K562 (cell line): ENCODE measurements around the gene ZNF273. TPM values are rescaled to one million over a fixed set of nuclear protein-coding genes. Genes with fewer than 3 reads are reported as not detected.

Experiments used
- ATAC-seq: fragments of 200-7000 bp; cut with Tn5 transposase; 3 replicates; pipeline ENCODE4 v1.9.1; 2020; ENCODE audit warnings: moderate library complexity
- BruUV-seq: library from RNA; stranded (reverse); fragments of 400-500 nt; replicated peaks from 2 replicates; lab custom pipeline; 2021; lab: Mats Ljungman, UMichigan
- CTCF ChIA-PET: fragments of 300-600 bp; formaldehyde crosslinking; extraction: SDS; loops from one replicate; lab custom pipeline; 2021; ENCODE audit warnings: low intra/inter-chr PET ratio; lab: Yijun Ruan, JAX
- POLR2A ChIA-PET: fragments of 300-600, 350-650 bp; sonication (Branson Sonifier 250); formaldehyde crosslinking; extraction: SDS; loops from one replicate; lab custom pipeline; 2021; ENCODE audit warnings: antibody characterized with exemption, inconsistent platforms; lab: Yijun Ruan, JAX
- DNase-seq, 4 experiments: peaks; one replicate each; pipeline versions ENCODE4 v3.0.0 to v3.0.0-alpha.2; 2011 to 2018; ENCODE audit warnings: low spot score in 3 of 4, mixed read lengths in 3 of 4; ENCODE audit errors: extremely low read depth in 1 of 4
- FAIRE-seq: peaks from 2 replicates; lab custom pipeline; 2011; peaks lifted over from hg19 to GRCh38; lab: Jason Lieb, UNC
- H2AFZ ChIP-seq: 2 replicates; pipeline ENCODE4 v1.6.0; 2011; ENCODE audit warnings: low read depth, low read length, control low read depth, inconsistent platforms
- H3K27ac ChIP-seq: fragments of 200-600 bp; 3 replicates; pipeline ENCODE4 v1.8.0; 2011; ENCODE audit warnings: low read depth, mild to moderate bottlenecking, control low read depth, inconsistent platforms, low read length, moderate library complexity, mixed read lengths; ENCODE audit errors: extremely low read depth
- H3K27me3 ChIP-seq, 2 experiments: fragments of 300-600 bp in 1 of 2; 2 replicates in 1 of 2; 3 replicates in 1 of 2; pipeline versions ENCODE4 v1.6.0 to v1.8.0; 2011; ENCODE audit warnings: inconsistent platforms in 2 of 2, low read length in 2 of 2, mild to moderate bottlenecking in 1 of 2, mixed read lengths in 1 of 2, moderate library complexity in 1 of 2; ENCODE audit not compliant: control insufficient read depth in 2 of 2, insufficient read depth in 2 of 2
- H3K36me3 ChIP-seq: fragments of 300-600 bp; 3 replicates; pipeline ENCODE4 v1.8.0; 2011; ENCODE audit warnings: mild to moderate bottlenecking, low read length, inconsistent platforms; ENCODE audit not compliant: control insufficient read depth, insufficient read depth
- H3K4me1 ChIP-seq, 2 experiments: fragments of 200-600 bp in 1 of 2; replicated peaks in 1 of 2; 2 replicates in 1 of 2; 3 replicates in 1 of 2; pipeline versions ENCODE4 v1.5.1 to v1.8.0; 2011; ENCODE audit warnings: inconsistent platforms in 2 of 2, low read length in 2 of 2, mild to moderate bottlenecking in 1 of 2, mixed read lengths in 1 of 2, moderate library complexity in 1 of 2; ENCODE audit not compliant: control insufficient read depth in 2 of 2, insufficient read depth in 2 of 2
- H3K4me2 ChIP-seq: 2 replicates; pipeline ENCODE4 v1.6.1; 2011; ENCODE audit warnings: low read length, control low read depth, inconsistent platforms, mixed read lengths; ENCODE audit not compliant: insufficient read depth
- H3K4me3 ChIP-seq: fragments of 200-600 bp; sonication (generic), shearing (Covaris generic); 2 replicates; pipeline ENCODE4 v1.5.1; 2016; ENCODE audit warnings: control low read depth, inconsistent platforms
- H3K79me2 ChIP-seq: fragments of 200-600 bp; 3 replicates; pipeline ENCODE4 v1.8.0; 2011; ENCODE audit warnings: low read length, inconsistent platforms; ENCODE audit not compliant: control insufficient read depth, insufficient read depth
- H3K9ac ChIP-seq, 2 experiments: 2 replicates each; pipeline versions ENCODE4 v1.6.0 to v1.6.1; 2011; ENCODE audit warnings: low read depth in 2 of 2, low read length in 2 of 2, control low read depth in 1 of 2, inconsistent platforms in 1 of 2, mild to moderate bottlenecking in 1 of 2, mixed read lengths in 1 of 2; ENCODE audit not compliant: insufficient read depth in 1 of 2
- H3K9me1 ChIP-seq: one replicate; pipeline ENCODE4 v1.6.0; 2011; ENCODE audit warnings: inconsistent platforms, mild to moderate bottlenecking, low read length, moderate library complexity; ENCODE audit not compliant: control insufficient read depth, insufficient read depth
- H3K9me3 ChIP-seq: replicated peaks from 2 replicates; pipeline ENCODE4 v1.5.1; 2011; ENCODE audit warnings: low read depth, low read length, inconsistent platforms; ENCODE audit not compliant: control insufficient read depth, insufficient read depth
- H4K20me1 ChIP-seq: replicated peaks from 2 replicates; pipeline ENCODE4 v1.6.1; 2011; ENCODE audit warnings: low read length, inconsistent platforms, mixed read lengths; ENCODE audit not compliant: control insufficient read depth, insufficient read depth
- BACH1 ChIP-seq: fragments of 200-800 bp; sonication (Bioruptor generic); IDR thresholded peaks from 2 replicates; pipeline ENCODE4 v1.6.1; 2016; ENCODE audit warnings: missing genetic modification characterization, missing compliant biosample characterization
- BCOR ChIP-seq: fragments of 450-650 bp; IDR thresholded peaks from 2 replicates; pipeline ENCODE4 v1.6.1; 2016
- CCNT2 ChIP-seq: IDR thresholded peaks from 2 replicates; pipeline ENCODE4 v1.6.1; 2011; ENCODE audit warnings: borderline replicate concordance, low read depth, mild to moderate bottlenecking, moderate library complexity, mixed read lengths, low read length; ENCODE audit not compliant: insufficient read length; ENCODE audit errors: extremely low read depth
- ELF1 ChIP-seq: fragments of 200-800 bp; sonication (Bioruptor generic); IDR thresholded peaks from 2 replicates; pipeline ENCODE4 v1.6.1; 2016; ENCODE audit warnings: missing genetic modification characterization, missing compliant biosample characterization
- FOXJ3 ChIP-seq: sonication (generic); formaldehyde crosslinking; IDR thresholded peaks from 2 replicates; pipeline ENCODE4 v1.4.0; 2020; ENCODE audit warnings: mild to moderate bottlenecking, missing genetic modification reagents
- KDM4B ChIP-seq, 2 experiments: fragments of 450-650 bp in 1 of 2; sonication (generic) in 1 of 2; IDR thresholded peaks; 2 replicates each; pipeline ENCODE4 v1.6.1; 2016 to 2017; ENCODE audit warnings: borderline replicate concordance in 2 of 2, antibody characterized with exemption in 1 of 2, low read depth in 1 of 2, mild to moderate bottlenecking in 1 of 2
- MAFK ChIP-seq: IDR thresholded peaks from 2 replicates; pipeline ENCODE4 v1.6.1; 2011; ENCODE audit warnings: low read length, improper control_type of control experiment
- NBN ChIP-seq: fragments of 450-650 bp; IDR thresholded peaks from 2 replicates; pipeline ENCODE4 v1.6.1; 2016; ENCODE audit warnings: low read depth, mild to moderate bottlenecking
- NFATC3 ChIP-seq: fragments of 450-650 bp; IDR thresholded peaks from 2 replicates; pipeline ENCODE4 v1.6.1; 2017; ENCODE audit warnings: mild to moderate bottlenecking
- NR1H2 ChIP-seq: sonication (generic); formaldehyde crosslinking; IDR thresholded peaks from 2 replicates; pipeline ENCODE4 v1.4.0; 2020; ENCODE audit warnings: mild to moderate bottlenecking, missing genetic modification reagents
- SIN3B ChIP-seq: fragments of 450-650 bp; IDR thresholded peaks from 2 replicates; pipeline ENCODE4 v1.6.1; 2017; ENCODE audit warnings: low read depth, mild to moderate bottlenecking, moderate library complexity
- SNIP1 ChIP-seq: fragments of 450-650 bp; IDR thresholded peaks from 2 replicates; pipeline ENCODE4 v1.7.1; 2017; ENCODE audit warnings: low read depth, mild to moderate bottlenecking
- STAG1 ChIP-seq: sonication (generic); formaldehyde crosslinking; IDR thresholded peaks from 2 replicates; pipeline ENCODE4 v1.5.0; 2020; ENCODE audit warnings: missing genetic modification reagents, borderline replicate concordance
- ZBTB33 ChIP-seq: sonication (generic); formaldehyde crosslinking; IDR thresholded peaks from 2 replicates; pipeline ENCODE4 v1.8.1; 2023; ENCODE audit warnings: mild to moderate bottlenecking, missing genetic modification reagents
- ZEB2 ChIP-seq: fragments of 450-650 bp; IDR thresholded peaks from 2 replicates; pipeline ENCODE4 v1.6.1; 2016
- ZNF431 ChIP-seq: sonication (generic); formaldehyde crosslinking; IDR thresholded peaks from 2 replicates; pipeline ENCODE4 v1.8.0; 2022; ENCODE audit warnings: mild to moderate bottlenecking, missing genetic modification reagents
- WGBS: fragments of 100-300 bp; shearing (Covaris generic); methylation state at CpG from one replicate; pipeline ENCODE4 v1.1.6; 2016; ENCODE audit warnings: low coverage, mixed read lengths; ENCODE audit not compliant: insufficient coverage; ENCODE audit errors: missing lambda C conversion rate; 5-methylcytosine and 5-hydroxymethylcytosine counted together
- in situ Hi-C: fragments of 300-500 bp; cut with MboI; formaldehyde crosslinking; loops from 4 replicates; pipeline ENCODE4 v1.15.0; 2018; ENCODE audit warnings: inconsistent platforms, mixed read lengths
- intact Hi-C: fragments of 100-400 bp; cut with micrococcal nuclease; formaldehyde crosslinking; loops from 2 replicates; pipeline ENCODE4 v1.14.2; 2022
- polyA plus RNA-seq, 8 experiments: library from polyadenylated mRNA; depleted of rRNA in 4 of 8; stranded (reverse) in 5 of 8; unstranded in 3 of 8; fragments of >200 nt; fragmentation: Nextera tagmentation in 2 of 8; fragmentation: Illumina TruSeq in 1 of 8; extraction: Ambion mirVana in 2 of 8; extraction: Trizol in 1 of 8; gene quantifications; 2 replicates each; pipeline versions ENCODE4 v1.2.1 to v1.2.3, GENCODE V29; 2011 to 2014; ENCODE audit warnings: inconsistent platforms in 1 of 8, missing spikeins in 1 of 8
- total RNA-seq, 7 experiments: library from RNA; depleted of rRNA in 6 of 7; stranded (reverse); fragments of >200 nt in 6 of 7; fragmentation: Illumina TruSeq in 2 of 7; extraction: Trizol in 2 of 7; gene quantifications; 2 replicates each; pipeline versions ENCODE4 v1.2.1 to v1.2.3, GENCODE V29; 2011 to 2021; ENCODE audit warnings: low replicate concordance in 1 of 7
- TF ChIP-seq, protein P1 (sequence below): fragments of 450-650 bp; IDR thresholded peaks from 2 replicates; pipeline ENCODE4 v1.6.1; 2017; ENCODE audit warnings: mild to moderate bottlenecking, moderate library complexity
- TF ChIP-seq, protein P2 (sequence below): sonication (generic); formaldehyde crosslinking; IDR thresholded peaks from 2 replicates; pipeline ENCODE4 v1.8.1; 2023; ENCODE audit warnings: mild to moderate bottlenecking, missing genetic modification reagents
- TF ChIP-seq, protein P3 (sequence below): sonication (generic); formaldehyde crosslinking; IDR thresholded peaks from 2 replicates; pipeline ENCODE4 v1.8.1; 2022; ENCODE audit warnings: missing genetic modification reagents

Gene ZNF273
- total and polyA plus RNA-seq, 9 of the 15 experiments (the other 6 are each of a cell fraction or from before 2014, with no cell fraction given): 13.3 to 37.0 (median 20.7) TPM

DNA sequence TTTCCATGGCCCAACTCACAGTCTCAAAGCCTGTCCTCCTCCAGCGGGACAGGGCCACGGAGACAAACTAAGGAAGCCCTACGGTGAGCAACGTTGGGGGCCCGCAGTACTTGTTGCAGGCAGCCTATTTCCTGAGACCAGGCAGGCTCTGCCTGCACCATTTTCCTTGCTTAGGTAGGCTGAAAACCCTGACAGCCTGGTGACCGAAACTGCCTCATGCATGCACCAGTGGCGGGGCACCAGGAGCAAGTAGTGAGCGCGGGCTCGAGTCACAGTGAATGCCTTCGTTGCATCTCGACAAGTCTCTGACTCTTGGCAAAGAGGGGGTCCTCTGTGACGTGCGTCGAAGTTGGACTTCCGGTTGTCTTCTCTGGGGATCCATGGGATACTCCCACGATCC is 23.3 kb upstream of the ZNF273 start:
- TF ChIP-seq NBN (no peak), CCNT2 (no peak), ZEB2 (no peak), SIN3B (no peak), SNIP1 (no peak), KDM4B (IDR thresholded peaks at IDR 0.05; ENCODE audit: borderline replicate concordance in 2 of 2, low read depth in 1 of 2) (no peak), BCOR (no peak), NFATC3 (no peak), NR1H2 (CRISPR knock-in tag) (no peak), STAG1 (CRISPR knock-in tag) (no peak), ZBTB33 (CRISPR knock-in tag) (no peak), ZNF431 (CRISPR knock-in tag) (no peak), ELF1 (no peak), MAFK (no peak), BACH1 (tag) (no peak), FOXJ3 (CRISPR knock-in tag) (no peak)
- TF ChIP-seq, protein P1, sequence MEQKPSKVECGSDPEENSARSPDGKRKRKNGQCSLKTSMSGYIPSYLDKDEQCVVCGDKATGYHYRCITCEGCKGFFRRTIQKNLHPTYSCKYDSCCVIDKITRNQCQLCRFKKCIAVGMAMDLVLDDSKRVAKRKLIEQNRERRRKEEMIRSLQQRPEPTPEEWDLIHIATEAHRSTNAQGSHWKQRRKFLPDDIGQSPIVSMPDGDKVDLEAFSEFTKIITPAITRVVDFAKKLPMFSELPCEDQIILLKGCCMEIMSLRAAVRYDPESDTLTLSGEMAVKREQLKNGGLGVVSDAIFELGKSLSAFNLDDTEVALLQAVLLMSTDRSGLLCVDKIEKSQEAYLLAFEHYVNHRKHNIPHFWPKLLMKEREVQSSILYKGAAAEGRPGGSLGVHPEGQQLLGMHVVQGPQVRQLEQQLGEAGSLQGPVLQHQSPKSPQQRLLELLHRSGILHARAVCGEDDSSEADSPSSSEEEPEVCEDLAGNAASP: no peak
- TF ChIP-seq, protein P2, sequence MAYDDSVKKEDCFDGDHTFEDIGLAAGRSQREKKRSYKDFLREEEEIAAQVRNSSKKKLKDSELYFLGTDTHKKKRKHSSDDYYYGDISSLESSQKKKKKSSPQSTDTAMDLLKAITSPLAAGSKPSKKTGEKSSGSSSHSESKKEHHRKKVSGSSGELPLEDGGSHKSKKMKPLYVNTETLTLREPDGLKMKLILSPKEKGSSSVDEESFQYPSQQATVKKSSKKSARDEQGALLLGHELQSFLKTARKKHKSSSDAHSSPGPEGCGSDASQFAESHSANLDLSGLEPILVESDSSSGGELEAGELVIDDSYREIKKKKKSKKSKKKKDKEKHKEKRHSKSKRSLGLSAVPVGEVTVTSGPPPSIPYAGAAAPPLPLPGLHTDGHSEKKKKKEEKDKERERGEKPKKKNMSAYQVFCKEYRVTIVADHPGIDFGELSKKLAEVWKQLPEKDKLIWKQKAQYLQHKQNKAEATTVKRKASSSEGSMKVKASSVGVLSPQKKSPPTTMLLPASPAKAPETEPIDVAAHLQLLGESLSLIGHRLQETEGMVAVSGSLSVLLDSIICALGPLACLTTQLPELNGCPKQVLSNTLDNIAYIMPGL (CRISPR knock-in tag): no peak
- TF ChIP-seq, protein P3, sequence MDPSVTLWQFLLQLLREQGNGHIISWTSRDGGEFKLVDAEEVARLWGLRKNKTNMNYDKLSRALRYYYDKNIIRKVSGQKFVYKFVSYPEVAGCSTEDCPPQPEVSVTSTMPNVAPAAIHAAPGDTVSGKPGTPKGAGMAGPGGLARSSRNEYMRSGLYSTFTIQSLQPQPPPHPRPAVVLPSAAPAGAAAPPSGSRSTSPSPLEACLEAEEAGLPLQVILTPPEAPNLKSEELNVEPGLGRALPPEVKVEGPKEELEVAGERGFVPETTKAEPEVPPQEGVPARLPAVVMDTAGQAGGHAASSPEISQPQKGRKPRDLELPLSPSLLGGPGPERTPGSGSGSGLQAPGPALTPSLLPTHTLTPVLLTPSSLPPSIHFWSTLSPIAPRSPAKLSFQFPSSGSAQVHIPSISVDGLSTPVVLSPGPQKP (CRISPR knock-in tag): no peak
- intact Hi-C loops: no loop called here
- WGBS: 49% methylated on average over 17 of the region's 17 CpGs
- no peak for ATAC-seq
- no peak overlapping the region for H3K4me2 ChIP-seq
- H3K4me3 ChIP-seq: no peak overlapping the region
- no peaks in the 10 kb centered on the region for H3K36me3 ChIP-seq
- in situ Hi-C loops: no loop called here
- no TSS peak for BruUV-seq
- H3K9ac ChIP-seq: no peak overlapping the region
- no peaks in the 10 kb centered on the region; a peak in 1 of 5 replicates for H3K27me3 ChIP-seq
- H3K9me1 ChIP-seq: no peaks in the 10 kb centered on the region
- H3K27ac ChIP-seq: no peak overlapping the region
- peaks cover 41% of the 10 kb centered on the region for H3K9me3 ChIP-seq
- FAIRE-seq: no peak
- ChIA-PET POLR2A (no interaction called here), CTCF (no interaction called here)
- no peak overlapping the region; the same call in 1 of the 2 replicates for H2AFZ ChIP-seq
- H3K4me1 ChIP-seq: peaks cover 0 to 11% of the 10 kb centered on the region in 2 experiments; a peak in 1 of 5 replicates
- H4K20me1 ChIP-seq: no peaks in the 10 kb centered on the region
- H3K79me2 ChIP-seq: no peaks in the 10 kb centered on the region
- DNase-seq: no peak
